ENCODE results near the gene FAM240B.

FAM240B gene

DNA sequence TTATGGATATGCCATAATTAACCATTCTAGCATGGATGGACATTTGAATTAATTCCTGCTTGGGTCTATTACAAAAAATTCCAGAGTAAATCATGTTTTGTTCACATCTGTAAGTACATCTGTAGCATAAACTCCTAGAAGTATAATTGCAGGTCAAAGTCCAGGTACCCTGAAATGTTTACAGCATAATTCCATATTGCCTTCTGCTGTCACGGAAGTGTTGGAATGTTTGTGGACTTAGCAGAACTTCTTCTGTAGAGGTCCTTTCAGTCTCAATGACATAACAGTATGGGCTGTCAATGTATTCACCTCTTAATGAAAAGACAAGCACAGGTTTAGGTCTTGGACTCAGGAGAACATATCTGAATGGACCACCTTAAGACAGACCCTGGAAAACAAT is 1.8 kb downstream of the FAM240B start:
- no peak overlapping the region for H4K8ac ChIP-seq (ENCODE audit: low read depth, low read length)
- H3K79me1 ChIP-seq (ENCODE audit: low read length): peaks cover 2% of the 10 kb centered on the region
- H3K27ac ChIP-seq (ENCODE audit: low read depth, low read length): no peak overlapping the region
- no peak overlapping the region for H3K14ac ChIP-seq (ENCODE audit: low read length)
- no peak overlapping the region for H3K4me2 ChIP-seq (ENCODE audit: low read length)
- H4K91ac ChIP-seq (ENCODE audit: low read depth, low read length): no peak overlapping the region
- DNase-seq: no peak
- no peak overlapping the region for H2BK12ac ChIP-seq (ENCODE audit: low read length)
- no peaks in the 10 kb centered on the region for H3K27me3 ChIP-seq (ENCODE audit: insufficient read depth, low read length)
- no peak overlapping the region for H3K4ac ChIP-seq (ENCODE audit: low read depth, low read length)
- H3K4me3 ChIP-seq (ENCODE audit: low read depth, low read length): no peak overlapping the region
- no CpG with 5 or more reads among the region's 1 CpG for WGBS (ENCODE audit: extremely low coverage, insufficient coverage, insufficient read length)
- no peaks in the 10 kb centered on the region for H3K79me2 ChIP-seq (ENCODE audit: control insufficient read depth, insufficient read depth, low read length, poor library complexity)
- H2BK120ac ChIP-seq (ENCODE audit: insufficient read depth, low read length, poor library complexity): no peak overlapping the region
- H3K9me3 ChIP-seq (ENCODE audit: insufficient read depth, low read depth, low read length): no peaks in the 10 kb centered on the region
- H3K36me3 ChIP-seq (ENCODE audit: control insufficient read depth in 1 of 2, insufficient read depth in 2 of 2, low read length in 2 of 2): no peaks in the 10 kb centered on the region
- no peak overlapping the region for H3K23ac ChIP-seq (ENCODE audit: low read length)
- H4K12ac ChIP-seq (ENCODE audit: low read depth, low read length): no peak overlapping the region
- H2BK5ac ChIP-seq (ENCODE audit: low read depth, low read length, poor library complexity): no peak overlapping the region
- peaks cover 4 to 8% of the 10 kb centered on the region in 2 experiments for H3K4me1 ChIP-seq (ENCODE audit: control insufficient read depth in 1 of 2, insufficient read depth in 2 of 2, low read length in 2 of 2)
- H3K18ac ChIP-seq (ENCODE audit: low read length): no peak overlapping the region
- H3K9ac ChIP-seq (ENCODE audit: low read length): no peak overlapping the region
- H2AFZ ChIP-seq (ENCODE audit: insufficient read depth, low read length, poor library complexity): no peak overlapping the region
- H2AK5ac ChIP-seq (ENCODE audit: low read length): no peak overlapping the region

DNA sequence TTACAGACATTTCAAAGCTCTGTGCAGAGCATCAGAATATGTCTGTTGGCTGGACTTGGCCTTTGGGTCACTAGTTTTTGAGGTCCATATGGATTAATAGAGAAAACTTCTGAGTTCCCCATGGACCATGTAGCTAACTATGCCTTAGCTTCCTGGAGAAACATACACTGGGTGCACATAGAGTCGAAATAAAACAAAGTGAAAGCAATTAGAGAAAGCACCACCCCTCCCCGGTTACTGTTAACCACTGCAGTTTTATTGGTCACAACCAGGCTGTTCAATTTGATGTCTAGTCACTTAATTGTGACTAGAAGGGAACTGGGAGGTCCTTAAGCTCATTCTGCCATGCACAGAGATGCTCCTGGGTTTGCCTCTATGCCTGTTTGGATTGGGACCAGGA is 4.2 kb downstream of the FAM240B start:
- no peak overlapping the region for H3K27ac ChIP-seq (ENCODE audit: low read depth, low read length)
- peaks cover 4 to 8% of the 10 kb centered on the region in 2 experiments for H3K4me1 ChIP-seq (ENCODE audit: control insufficient read depth in 1 of 2, insufficient read depth in 2 of 2, low read length in 2 of 2)
- H3K36me3 ChIP-seq (ENCODE audit: control insufficient read depth in 1 of 2, insufficient read depth in 2 of 2, low read length in 2 of 2): no peaks in the 10 kb centered on the region
- no peak overlapping the region for H3K23ac ChIP-seq (ENCODE audit: low read length)
- H4K8ac ChIP-seq (ENCODE audit: low read depth, low read length): no peak overlapping the region
- no peak overlapping the region for H3K4me3 ChIP-seq (ENCODE audit: low read depth, low read length)
- H3K79me1 ChIP-seq (ENCODE audit: low read length): peaks cover 2% of the 10 kb centered on the region
- no peak overlapping the region for H4K91ac ChIP-seq (ENCODE audit: low read depth, low read length)
- H3K27me3 ChIP-seq (ENCODE audit: insufficient read depth, low read length): no peaks in the 10 kb centered on the region
- H2BK5ac ChIP-seq (ENCODE audit: low read depth, low read length, poor library complexity): no peak overlapping the region
- H3K9me3 ChIP-seq (ENCODE audit: insufficient read depth, low read depth, low read length): no peaks in the 10 kb centered on the region
- H3K18ac ChIP-seq (ENCODE audit: low read length): no peak overlapping the region
- H2BK120ac ChIP-seq (ENCODE audit: insufficient read depth, low read length, poor library complexity): peak overlapping the region; percentile 27
- no peak overlapping the region for H3K4ac ChIP-seq (ENCODE audit: low read depth, low read length)
- no peak overlapping the region for H2AK5ac ChIP-seq (ENCODE audit: low read length)
- no peak overlapping the region for H2AFZ ChIP-seq (ENCODE audit: insufficient read depth, low read length, poor library complexity)
- no peaks in the 10 kb centered on the region for H3K79me2 ChIP-seq (ENCODE audit: control insufficient read depth, insufficient read depth, low read length, poor library complexity)
- DNase-seq: no peak
- H4K12ac ChIP-seq (ENCODE audit: low read depth, low read length): no peak overlapping the region
- H3K14ac ChIP-seq (ENCODE audit: low read length): no peak overlapping the region
- no CpG with 5 or more reads among the region's 2 CpGs for WGBS (ENCODE audit: extremely low coverage, insufficient coverage, insufficient read length)
- no peak overlapping the region for H3K4me2 ChIP-seq (ENCODE audit: low read length)
- H3K9ac ChIP-seq (ENCODE audit: low read length): no peak overlapping the region
- peak overlapping the region; percentile 53 for H2BK12ac ChIP-seq (ENCODE audit: low read length)

DNA sequence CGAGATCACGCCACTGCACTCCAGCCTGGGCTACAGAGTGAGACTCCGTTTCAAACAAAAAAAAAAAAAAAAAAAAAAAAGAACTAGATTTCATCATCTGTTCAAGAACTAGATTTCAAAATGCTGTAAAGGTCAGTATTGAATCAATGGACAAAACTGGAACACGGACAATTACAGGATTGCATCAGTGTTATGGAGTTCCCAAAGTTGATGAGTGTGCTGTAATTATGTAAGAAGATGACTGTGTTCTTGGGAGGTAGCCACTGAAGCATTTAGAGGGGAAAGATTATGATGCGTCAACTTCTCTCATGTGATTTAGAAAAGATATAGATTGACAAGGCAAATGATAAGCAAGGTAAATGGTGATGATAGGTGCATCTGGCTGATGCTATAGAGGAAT is 6.5 kb downstream of the FAM240B start:
- peak; percentile 42 to 66 for DNase-seq
- no peak overlapping the region for H2BK12ac ChIP-seq (ENCODE audit: low read length)
- no peak overlapping the region for H2AK5ac ChIP-seq (ENCODE audit: low read length)
- no CpG with 5 or more reads among the region's 5 CpGs for WGBS (ENCODE audit: extremely low coverage, insufficient coverage, insufficient read length)
- H2AFZ ChIP-seq (ENCODE audit: insufficient read depth, low read length, poor library complexity): no peak overlapping the region
- peaks cover 2% of the 10 kb centered on the region for H3K79me1 ChIP-seq (ENCODE audit: low read length)
- H3K14ac ChIP-seq (ENCODE audit: low read length): no peak overlapping the region
- H3K4me2 ChIP-seq (ENCODE audit: low read length): no peak overlapping the region
- no peak overlapping the region for H3K27ac ChIP-seq (ENCODE audit: low read depth, low read length)
- H2BK5ac ChIP-seq (ENCODE audit: low read depth, low read length, poor library complexity): no peak overlapping the region
- H3K9ac ChIP-seq (ENCODE audit: low read length): no peak overlapping the region
- no peak overlapping the region for H2BK120ac ChIP-seq (ENCODE audit: insufficient read depth, low read length, poor library complexity)
- H4K12ac ChIP-seq (ENCODE audit: low read depth, low read length): no peak overlapping the region
- H3K23ac ChIP-seq (ENCODE audit: low read length): no peak overlapping the region
- no peaks in the 10 kb centered on the region for H3K79me2 ChIP-seq (ENCODE audit: control insufficient read depth, insufficient read depth, low read length, poor library complexity)
- no peak overlapping the region for H3K4ac ChIP-seq (ENCODE audit: low read depth, low read length)
- no peak overlapping the region for H3K4me3 ChIP-seq (ENCODE audit: low read depth, low read length)
- H4K91ac ChIP-seq (ENCODE audit: low read depth, low read length): no peak overlapping the region
- no peaks in the 10 kb centered on the region for H3K9me3 ChIP-seq (ENCODE audit: insufficient read depth, low read depth, low read length)
- H3K36me3 ChIP-seq (ENCODE audit: control insufficient read depth in 1 of 2, insufficient read depth in 2 of 2, low read length in 2 of 2): no peaks in the 10 kb centered on the region
- H3K4me1 ChIP-seq (ENCODE audit: control insufficient read depth in 1 of 2, insufficient read depth in 2 of 2, low read length in 2 of 2): peaks cover 4 to 8% of the 10 kb centered on the region in 2 experiments
- no peak overlapping the region for H4K8ac ChIP-seq (ENCODE audit: low read depth, low read length)
- H3K18ac ChIP-seq (ENCODE audit: low read length): no peak overlapping the region
- no peaks in the 10 kb centered on the region for H3K27me3 ChIP-seq (ENCODE audit: insufficient read depth, low read length)

- H3K79me2 ChIP-seq (ENCODE audit: control insufficient read depth, insufficient read depth, low read length, poor library complexity): no peaks in the 10 kb centered on the region
- H4K12ac ChIP-seq (ENCODE audit: low read depth, low read length): no peak overlapping the region
- no peak overlapping the region for H3K4me3 ChIP-seq (ENCODE audit: low read depth, low read length)
- H2BK12ac ChIP-seq (ENCODE audit: low read length): no peak overlapping the region
- H2AFZ ChIP-seq (ENCODE audit: insufficient read depth, low read length, poor library complexity): no peak overlapping the region
- no peaks in the 10 kb centered on the region for H3K27me3 ChIP-seq (ENCODE audit: insufficient read depth, low read length)
- no peak overlapping the region for H3K4ac ChIP-seq (ENCODE audit: low read depth, low read length)
- H3K79me1 ChIP-seq (ENCODE audit: low read length): no peaks in the 10 kb centered on the region
- no peak overlapping the region for H3K4me2 ChIP-seq (ENCODE audit: low read length)
- no peak overlapping the region for H3K23ac ChIP-seq (ENCODE audit: low read length)
- no peak overlapping the region for H3K9ac ChIP-seq (ENCODE audit: low read length)
- no peak overlapping the region for H3K27ac ChIP-seq (ENCODE audit: low read depth, low read length)
- no peak overlapping the region for H3K14ac ChIP-seq (ENCODE audit: low read length)
- WGBS (ENCODE audit: extremely low coverage, insufficient coverage, insufficient read length): no CpG with 5 or more reads among the region's 3 CpGs
- no peaks in the 10 kb centered on the region for H3K9me3 ChIP-seq (ENCODE audit: insufficient read depth, low read depth, low read length)
- no peak overlapping the region for H4K8ac ChIP-seq (ENCODE audit: low read depth, low read length)
- no peak overlapping the region for H2BK120ac ChIP-seq (ENCODE audit: insufficient read depth, low read length, poor library complexity)
- no peak overlapping the region for H2BK5ac ChIP-seq (ENCODE audit: low read depth, low read length, poor library complexity)
- H4K91ac ChIP-seq (ENCODE audit: low read depth, low read length): no peak overlapping the region
- H3K36me3 ChIP-seq (ENCODE audit: control insufficient read depth in 1 of 2, insufficient read depth in 2 of 2, low read length in 2 of 2): no peaks in the 10 kb centered on the region
- no peaks in the 10 kb centered on the region for H3K4me1 ChIP-seq (ENCODE audit: control insufficient read depth in 1 of 2, insufficient read depth in 2 of 2, low read length in 2 of 2)
- no peak overlapping the region for H3K18ac ChIP-seq (ENCODE audit: low read length)
- no peak overlapping the region for H2AK5ac ChIP-seq (ENCODE audit: low read length)
- no peak for DNase-seq
Observed at GRCh38 chr9:38708759-38709158, 11.2 kb downstream of the FAM240B start.

All from trophoblast cell (in vitro differentiated cells and primary cell).